Kidney epithelial cell (primary cell): ENCODE results near the gene RANGAP1. TPM values are rescaled to one million over a fixed set of nuclear protein-coding genes. Genes with fewer than 3 reads are reported as not detected.

Source experiments
- DNase-seq: peaks from one replicate; pipeline ENCODE4 v3.0.0-alpha.2; 2010; ENCODE audit warnings: low read depth
- H3K27me3 ChIP-seq: 2 replicates; pipeline ENCODE4 v1.6.0; 2011; ENCODE audit warnings: low read length; ENCODE audit not compliant: control insufficient read depth, insufficient read depth
- H3K36me3 ChIP-seq: 2 replicates; pipeline ENCODE4 v1.5.1; 2011; ENCODE audit warnings: low read length; ENCODE audit not compliant: control insufficient read depth, insufficient read depth
- H3K4me3 ChIP-seq: 2 replicates; pipeline ENCODE4 v1.5.1; 2011; ENCODE audit warnings: low read depth, mild to moderate bottlenecking, control low read depth, low read length
- CTCF ChIP-seq: IDR thresholded peaks from 2 replicates; pipeline ENCODE4 v1.5.1; 2011; ENCODE audit warnings: mild to moderate bottlenecking, moderate library complexity, low read length, control low read depth, inconsistent platforms; ENCODE audit not compliant: insufficient read depth, poor library complexity, severe bottlenecking
- total RNA-seq: library from RNA; depleted of rRNA; stranded (reverse); fragments of >200 nt; gene quantifications from 2 replicates; pipeline ENCODE4 v1.2.3, GENCODE V29; 2015

Gene RANGAP1
- total RNA-seq, 1 donor from 2014 or later, result 131 TPM

GRCh38 chr22:41230401-41230785, 55.6 kb downstream of the RANGAP1 start:
- Histone ChIP-seq H3K36me3 (no peaks in the 10 kb centered on the region), H3K4me3 (no peak overlapping the region), H3K27me3 (no peaks in the 10 kb centered on the region)
- TF ChIP-seq CTCF, result no peak
- DNase-seq, result no peak

- Histone ChIP-seq H3K27me3 (no peaks in the 10 kb centered on the region), H3K36me3 (no peaks in the 10 kb centered on the region), H3K4me3 (no peak overlapping the region)
- no peak for DNase-seq
- no peak for TF ChIP-seq CTCF
Observed at GRCh38 chr22:41229730-41230400, 56.1 kb downstream of the RANGAP1 start.

- DNase-seq, result no peak
- no peak overlapping the region for H3K4me3 ChIP-seq
- H3K36me3 ChIP-seq, result peaks cover under 1% of the 10 kb centered on the region
- TF ChIP-seq CTCF, result no peak
- no peaks in the 10 kb centered on the region for H3K27me3 ChIP-seq
Observed at GRCh38 chr22:41229215-41229614, 56.8 kb downstream of the RANGAP1 start.

- H3K4me3 ChIP-seq, result no peak overlapping the region
- no peak for TF ChIP-seq CTCF
- no peaks in the 10 kb centered on the region for H3K27me3 ChIP-seq
- no peak for DNase-seq
- H3K36me3 ChIP-seq, result peaks cover 1% of the 10 kb centered on the region
Observed at GRCh38 chr22:41226723-41227655, 59.0 kb downstream of the RANGAP1 start.

GRCh38 chr22:41223535-41223934, 62.5 kb downstream of the RANGAP1 start:
- no peak overlapping the region for H3K4me3 ChIP-seq
- no peak for DNase-seq
- TF ChIP-seq CTCF, result no peak
- H3K27me3 ChIP-seq, result no peaks in the 10 kb centered on the region
- H3K36me3 ChIP-seq, result peaks cover 1% of the 10 kb centered on the region
